Progenitor cell of endocrine pancreas (in vitro differentiated cells): ENCODE results near the gene MMP23B. TPM values are rescaled to one million over a fixed set of nuclear protein-coding genes. Genes with fewer than 3 reads are reported as not detected.
"Not testable (repeated sequence)": the region's sequence is repeated elsewhere in the genome, so short reads cannot be mapped to it uniquely, and the experiment has no call there.

ENCODE experiments used
- DNase-seq: peaks from one replicate; pipeline ENCODE4 v3.0.0; 2021; ENCODE audit warnings: low spot score; ENCODE audit not compliant: unreplicated experiment
- H3K27ac Mint-ChIP-seq: 2 replicates; pipeline ENCODE4 v1.8.0; 2021; ENCODE audit warnings: mild to moderate bottlenecking, moderate library complexity, mixed read lengths
- H3K27me3 Mint-ChIP-seq: 2 replicates; pipeline ENCODE4 v1.8.0; 2021; ENCODE audit warnings: mixed read lengths
- H3K36me3 Mint-ChIP-seq: 2 replicates; pipeline ENCODE4 v1.8.0; 2022; ENCODE audit warnings: mixed read lengths; ENCODE audit not compliant: insufficient read depth
- H3K4me1 Mint-ChIP-seq: 2 replicates; pipeline ENCODE4 v1.8.0; 2021; ENCODE audit warnings: low read depth, mixed read lengths
- H3K4me3 Mint-ChIP-seq: 2 replicates; pipeline ENCODE4 v1.8.0; 2021; ENCODE audit warnings: low read depth, mild to moderate bottlenecking, moderate library complexity, mixed read lengths
- H3K9me3 Mint-ChIP-seq: 2 replicates; pipeline ENCODE4 v1.8.0; 2021; ENCODE audit warnings: low read depth, mixed read lengths
- CTCF ChIP-seq: fragments of 200-600 bp; sonication (generic); IDR thresholded peaks from one replicate; pipeline ENCODE4 v1.5.0; 2021; ENCODE audit warnings: antibody characterized with exemption, mild to moderate bottlenecking; ENCODE audit not compliant: unreplicated experiment
- total RNA-seq: library from RNA; stranded (reverse); gene quantifications from 2 replicates; pipeline ENCODE4 v1.2.1, GENCODE V29; 2021

The MMP23B gene
- total RNA-seq, 1 donor from 2014 or later = 4.4 TPM

GRCh38 chr1:1670866-1671265 lies 38.9 kb downstream of the MMP23B start:
- no peaks in the 10 kb centered on the region for H3K9me3 Mint-ChIP-seq
- no peak overlapping the region for H3K4me3 Mint-ChIP-seq
- peaks cover 9% of the 10 kb centered on the region for H3K36me3 Mint-ChIP-seq
- no peaks in the 10 kb centered on the region for H3K4me1 Mint-ChIP-seq
- no peaks in the 10 kb centered on the region for H3K27me3 Mint-ChIP-seq
- TF ChIP-seq CTCF = no peak
- no peak for DNase-seq
- H3K27ac Mint-ChIP-seq = no peak overlapping the region

- Mint-ChIP-seq H3K4me3 (no peak overlapping the region), H3K4me1 (no peaks in the 10 kb centered on the region), H3K36me3 (peaks cover 8% of the 10 kb centered on the region), H3K27ac (no peak overlapping the region), H3K27me3 (no peaks in the 10 kb centered on the region), H3K9me3 (no peaks in the 10 kb centered on the region)
- no peak for TF ChIP-seq CTCF
- DNase-seq = no peak
Observed at GRCh38 chr1:1671365-1672119, 39.6 kb downstream of the MMP23B start.

- DNase-seq = no peak
- Mint-ChIP-seq H3K27me3 (no peaks in the 10 kb centered on the region), H3K27ac (no peak overlapping the region), H3K9me3 (no peaks in the 10 kb centered on the region), H3K4me3 (no peak overlapping the region), H3K36me3 (peaks cover 7% of the 10 kb centered on the region), H3K4me1 (no peaks in the 10 kb centered on the region)
- no peak for TF ChIP-seq CTCF
Observed at GRCh38 chr1:1672181-1672965, 40.4 kb downstream of the MMP23B start.

GRCh38 chr1:1674806-1675205 lies 42.8 kb downstream of the MMP23B start:
- not testable (repeated sequence) for H3K4me1 Mint-ChIP-seq, H3K4me3 Mint-ChIP-seq, H3K27me3 Mint-ChIP-seq

GRCh38 chr1:1675218-1675617 lies 43.2 kb downstream of the MMP23B start:
- not testable (repeated sequence) for DNase-seq, H3K36me3 Mint-ChIP-seq, H3K4me1 Mint-ChIP-seq, H3K27ac Mint-ChIP-seq, H3K27me3 Mint-ChIP-seq, H3K4me3 Mint-ChIP-seq, H3K9me3 Mint-ChIP-seq

More at GRCh38 chr1:1674806-1675205, 42.8 kb downstream of the MMP23B start:
- not testable (repeated sequence) for H3K36me3 Mint-ChIP-seq, H3K9me3 Mint-ChIP-seq, DNase-seq, H3K27ac Mint-ChIP-seq

- not testable (repeated sequence) for H3K27ac Mint-ChIP-seq, DNase-seq, H3K36me3 Mint-ChIP-seq, H3K27me3 Mint-ChIP-seq, H3K4me1 Mint-ChIP-seq, H3K4me3 Mint-ChIP-seq, H3K9me3 Mint-ChIP-seq
Observed at GRCh38 chr1:1676087-1676486, 44.1 kb downstream of the MMP23B start.
